HCT116 (cell line): Measurements from ENCODE around the gene MMS19. TPM values are rescaled to one million over a fixed set of nuclear protein-coding genes. Genes with fewer than 3 reads are reported as not detected.

ENCODE experiments used
- ATAC-seq: fragments of 200-7000 bp; cut with Tn5 transposase; 2 replicates; pipeline ENCODE4 v1.9.1; 2020; ENCODE audit warnings: mild to moderate bottlenecking, moderate library complexity
- BruUV-seq: library from RNA; stranded (reverse); fragments of 400-500 nt; replicated peaks from 2 replicates; lab custom pipeline; 2021; lab: Mats Ljungman, UMichigan
- CTCF ChIA-PET: fragments of 300-600 bp; sonication (Branson Sonifier 250); formaldehyde crosslinking; loops from one replicate; lab custom pipeline; 2021; ENCODE audit warnings: antibody characterized with exemption; lab: Charles Lee
- POLR2A ChIA-PET: fragments of 300-600, 350-600 bp; sonication (Branson Sonifier 250); formaldehyde crosslinking; loops from one replicate; lab custom pipeline; 2021; ENCODE audit warnings: antibody characterized with exemption; lab: Charles Lee
- RAD21 ChIA-PET, 2 experiments: fragments of 300-600 bp; sonication (Branson Sonifier 250); formaldehyde crosslinking; loops; one replicate each; lab custom pipeline; 2023; ENCODE audit warnings: low total read pairs in 2 of 2; ENCODE audit not compliant: uncharacterized antibody in 2 of 2, unreplicated experiment in 2 of 2, low non-redundant PET in 1 of 2; lab: Charles Lee
- DNase-seq: peaks from one replicate; pipeline ENCODE4 v3.0.0-alpha.2; 2010; ENCODE audit warnings: low read depth, low spot score
- H2AFZ ChIP-seq: fragments of 200-600 bp; shearing (Covaris generic), sonication (generic); 2 replicates; pipeline ENCODE4 v1.6.1; 2017; ENCODE audit warnings: low read depth, mixed run types, mixed read lengths, antibody characterized with exemption, low read length; ENCODE audit not compliant: poor library complexity, severe bottlenecking
- H3K27ac ChIP-seq: 2 replicates; pipeline ENCODE4 v1.5.1; 2012; ENCODE audit warnings: low read depth, low read length
- H3K27me3 ChIP-seq: fragments of 200-600 bp; sonication (generic); 2 replicates; pipeline ENCODE4 v1.6.1; 2016; ENCODE audit warnings: mixed run types, low read length, mixed read lengths; ENCODE audit not compliant: insufficient read depth
- H3K36me3 ChIP-seq, 2 experiments: fragments of 200-500 bp in 1 of 2; fragments of 200-600 bp in 1 of 2; sonication (Bioruptor generic) in 1 of 2; sonication (generic) in 1 of 2; 2 replicates each; pipeline versions ENCODE4 v1.5.1 to v1.6.1; 2014 to 2016; ENCODE audit warnings: low read length in 2 of 2, inconsistent platforms in 1 of 2, mixed read lengths in 1 of 2, mixed run types in 1 of 2; ENCODE audit not compliant: insufficient read depth in 2 of 2, control insufficient read depth in 1 of 2
- H3K4me1 ChIP-seq, 2 experiments: fragments of 200-600 bp in 1 of 2; sonication (generic) in 1 of 2; 2 replicates each; pipeline versions ENCODE4 v1.5.1 to v1.6.1; 2012 to 2017; ENCODE audit warnings: low read length in 2 of 2, inconsistent platforms in 1 of 2, mild to moderate bottlenecking in 1 of 2, mixed read lengths in 1 of 2, mixed run types in 1 of 2, moderate library complexity in 1 of 2; ENCODE audit not compliant: insufficient read depth in 2 of 2, control insufficient read depth in 1 of 2
- H3K4me2 ChIP-seq: fragments of 200-600 bp; sonication (generic); 2 replicates; pipeline ENCODE4 v1.6.1; 2017; ENCODE audit warnings: mixed run types, low read length, mixed read lengths
- H3K4me3 ChIP-seq, 2 experiments: fragments of 200-600 bp in 1 of 2; sonication (generic) in 1 of 2; replicated peaks in 1 of 2; 2 replicates each; pipeline ENCODE4 v1.5.1; 2011 to 2016; ENCODE audit warnings: low read length in 2 of 2, control low read depth in 1 of 2, low read depth in 1 of 2, mild to moderate bottlenecking in 1 of 2, mixed read lengths in 1 of 2, mixed run types in 1 of 2
- H3K79me2 ChIP-seq: fragments of 200-600 bp; sonication (generic); 2 replicates; pipeline ENCODE4 v1.6.1; 2017; ENCODE audit warnings: mild to moderate bottlenecking, mixed run types, low read length, moderate library complexity, mixed read lengths; ENCODE audit not compliant: insufficient read depth
- H3K9ac ChIP-seq: fragments of 200-600 bp; sonication (generic); 2 replicates; pipeline ENCODE4 v1.6.1; 2016; ENCODE audit warnings: low read length, mixed read lengths
- H3K9me2 ChIP-seq: fragments of 200-600 bp; sonication (generic), shearing (Covaris generic); 2 replicates; pipeline ENCODE4 v1.6.1; 2017; ENCODE audit warnings: mixed run types, mild to moderate bottlenecking, moderate library complexity; ENCODE audit not compliant: insufficient read depth
- H3K9me3 ChIP-seq, 2 experiments: fragments of 200-500 bp in 1 of 2; fragments of 200-600 bp in 1 of 2; sonication (Bioruptor generic) in 1 of 2; sonication (generic) in 1 of 2; 2 replicates each; pipeline ENCODE4 v1.6.1; 2014 to 2017; ENCODE audit warnings: low read length in 2 of 2, mixed read lengths in 2 of 2, inconsistent platforms in 1 of 2, low read depth in 1 of 2, mild to moderate bottlenecking in 1 of 2, mixed run types in 1 of 2, moderate library complexity in 1 of 2; ENCODE audit not compliant: control insufficient read depth in 1 of 2, insufficient read depth in 1 of 2
- H4K20me1 ChIP-seq: fragments of 200-600 bp; sonication (generic), shearing (Covaris generic); 2 replicates; pipeline ENCODE4 v1.6.1; 2017; ENCODE audit warnings: mixed run types, mild to moderate bottlenecking, moderate library complexity; ENCODE audit not compliant: insufficient read depth
- CBX3 ChIP-seq: IDR thresholded peaks from 2 replicates; pipeline ENCODE4 v1.6.1; 2012; ENCODE audit warnings: low read depth
- CEBPB ChIP-seq: IDR thresholded peaks from 2 replicates; pipeline ENCODE4 v1.6.1; 2012; ENCODE audit warnings: low read depth
- CTCF ChIP-seq, 3 experiments: fragments of 200-600 bp in 1 of 3; sonication (generic) in 1 of 3; IDR thresholded peaks in 2 of 3; conservative IDR thresholded peaks in 1 of 3; 2 replicates each; pipeline ENCODE4 v1.5.1; 2012 to 2017; ENCODE audit warnings: low read depth in 2 of 3, low read length in 2 of 3, antibody characterized with exemption in 1 of 3, borderline replicate concordance in 1 of 3, control low read depth in 1 of 3, mild to moderate bottlenecking in 1 of 3, mixed read lengths in 1 of 3, mixed run types in 1 of 3, moderate library complexity in 1 of 3; ENCODE audit not compliant: insufficient read depth in 1 of 3
- EZH2 ChIP-seq: fragments of 200-600 bp; sonication (generic); IDR thresholded peaks from 2 replicates; pipeline ENCODE4 v1.6.1; 2017; ENCODE audit warnings: antibody characterized with exemption, mixed run types
- EZH2phosphoT487 ChIP-seq: fragments of 200-600 bp; IDR thresholded peaks from 2 replicates; pipeline ENCODE4 v1.6.1; 2018; ENCODE audit warnings: antibody characterized with exemption, borderline replicate concordance
- FOSL1 ChIP-seq: IDR thresholded peaks from 2 replicates; pipeline ENCODE4 v1.6.1; 2012; ENCODE audit warnings: low read depth
- JUND ChIP-seq: IDR thresholded peaks from 2 replicates; pipeline ENCODE4 v1.6.1; 2012
- POLR2A ChIP-seq: IDR thresholded peaks from 2 replicates; pipeline ENCODE4 v1.7.0; 2011; ENCODE audit warnings: borderline replicate concordance; ENCODE audit not compliant: insufficient read depth, insufficient read length; ENCODE audit errors: extremely low read depth
- POLR2AphosphoS5 ChIP-seq: IDR thresholded peaks from 2 replicates; pipeline ENCODE4 v1.6.1; 2011; ENCODE audit warnings: mild to moderate bottlenecking, low read depth, low read length, moderate library complexity
- RAD21 ChIP-seq: IDR thresholded peaks from 2 replicates; pipeline ENCODE4 v1.6.1; 2012; ENCODE audit warnings: low read depth, mild to moderate bottlenecking
- SIN3A ChIP-seq: IDR thresholded peaks from 2 replicates; pipeline ENCODE4 v1.6.1; 2012; ENCODE audit warnings: low read depth
- SP1 ChIP-seq: IDR thresholded peaks from 2 replicates; pipeline ENCODE4 v1.6.1; 2012; ENCODE audit warnings: low read depth
- SRF ChIP-seq: IDR thresholded peaks from 2 replicates; pipeline ENCODE4 v1.6.1; 2012; ENCODE audit warnings: low read depth
- TCF7L2 ChIP-seq: IDR thresholded peaks from 2 replicates; pipeline ENCODE4 v1.7.0; 2011; ENCODE audit warnings: borderline replicate concordance, inconsistent platforms; ENCODE audit not compliant: insufficient read depth, insufficient read length; ENCODE audit errors: extremely low read depth
- YY1 ChIP-seq: IDR thresholded peaks from 2 replicates; pipeline ENCODE4 v1.6.1; 2011; ENCODE audit warnings: low read length, low read depth, moderate library complexity, mild to moderate bottlenecking; ENCODE audit not compliant: insufficient replicate concordance; ENCODE audit errors: extremely low read depth
- ZBTB33 ChIP-seq: IDR thresholded peaks from 2 replicates; pipeline ENCODE4 v1.6.1; 2011; ENCODE audit warnings: mild to moderate bottlenecking, low read length, moderate library complexity; ENCODE audit not compliant: insufficient replicate concordance; ENCODE audit errors: extremely low read depth
- ZFX ChIP-seq: fragments of 450-650 bp; IDR thresholded peaks from 2 replicates; pipeline ENCODE4 v1.6.1; 2017
- ZNF274 ChIP-seq: fragments of 200-500 bp; sonication (Bioruptor generic); IDR thresholded peaks from 2 replicates; pipeline ENCODE4 v1.6.1; 2014; ENCODE audit warnings: mild to moderate bottlenecking, low read depth, low read length, inconsistent platforms
- intact Hi-C: fragments of 100-400 bp; cut with micrococcal nuclease; formaldehyde crosslinking; loops from 2 replicates; pipeline ENCODE4 v1.10.0; 2022
- total RNA-seq: library from RNA; stranded (reverse); gene quantifications from one replicate; pipeline ENCODE4 v1.2.1, GENCODE V29; 2021; ENCODE audit not compliant: unreplicated experiment

The MMS19 gene
- total RNA-seq, 1 experiment from 2014 or later, result 101 TPM

- CTCF ChIA-PET, result no interaction called here
- no peak for ATAC-seq
- H3K4me3 ChIP-seq, result no peak overlapping the region
Observed at GRCh38 chr10:97514344-97514743, 16.1 kb upstream of the MMS19 start.

More at GRCh38 chr10:97514344-97514743, 16.1 kb upstream of the MMS19 start:
- no peaks in the 10 kb centered on the region for H3K9me2 ChIP-seq
- ChIA-PET RAD21 (no interaction called here), POLR2A (no interaction called here)
- DNase-seq, result no peak
- H2AFZ ChIP-seq, result no peak overlapping the region
- H3K9ac ChIP-seq, result no peak overlapping the region
- no peak overlapping the region for H3K27ac ChIP-seq
- no TSS peak for BruUV-seq
- no peak overlapping the region for H3K4me2 ChIP-seq
- H3K9me3 ChIP-seq, result no peaks in the 10 kb centered on the region
- H3K4me1 ChIP-seq, result peaks cover 16 to 20% of the 10 kb centered on the region in 2 experiments
- no peaks in the 10 kb centered on the region for H3K27me3 ChIP-seq
- H3K36me3 ChIP-seq, result no peaks in the 10 kb centered on the region
- TF ChIP-seq EZH2, result no peak
- TF ChIP-seq SP1, result no peak
- no peak for TF ChIP-seq CTCF (IDR thresholded peaks at IDR 0.05 in 2 of 3, conservative IDR thresholded peaks at IDR 0.05 in 1 of 3; ENCODE audit: borderline replicate concordance in 1 of 3, insufficient read depth in 1 of 3, low read depth in 2 of 3, low read length in 2 of 3)
- no peak for TF ChIP-seq POLR2A
- TF ChIP-seq SRF, result no peak
- TF ChIP-seq YY1, result no peak
- no peak for TF ChIP-seq FOSL1
- no peak for TF ChIP-seq JUND
- no peak for TF ChIP-seq SIN3A
- no peak for TF ChIP-seq TCF7L2
- no peak for TF ChIP-seq RAD21
- TF ChIP-seq CBX3, result no peak
- TF ChIP-seq ZFX, result no peak
- TF ChIP-seq POLR2AphosphoS5, result no peak
- no peak for TF ChIP-seq CEBPB
- no peak for TF ChIP-seq ZBTB33
- TF ChIP-seq ZNF274, result no peak
- no peak for TF ChIP-seq EZH2phosphoT487
- no peaks in the 10 kb centered on the region for H3K79me2 ChIP-seq
- intact Hi-C loops, result no loop called here
- H4K20me1 ChIP-seq, result no peaks in the 10 kb centered on the region
